GM21528 (cell line): ENCODE results near the gene INTS12.
"Not testable (repeated sequence)": the region's sequence is repeated elsewhere in the genome, so short reads cannot be mapped to it uniquely, and the experiment has no call there.

Source experiments
- ATAC-seq: cut with Tn5 transposase; IDR thresholded peaks from one replicate; pipeline ENCODE4 v1.9.1; 2021; ENCODE audit warnings: mild to moderate bottlenecking, moderate library complexity; ENCODE audit not compliant: unreplicated experiment, low FRiP score

The INTS12 gene, protein sequence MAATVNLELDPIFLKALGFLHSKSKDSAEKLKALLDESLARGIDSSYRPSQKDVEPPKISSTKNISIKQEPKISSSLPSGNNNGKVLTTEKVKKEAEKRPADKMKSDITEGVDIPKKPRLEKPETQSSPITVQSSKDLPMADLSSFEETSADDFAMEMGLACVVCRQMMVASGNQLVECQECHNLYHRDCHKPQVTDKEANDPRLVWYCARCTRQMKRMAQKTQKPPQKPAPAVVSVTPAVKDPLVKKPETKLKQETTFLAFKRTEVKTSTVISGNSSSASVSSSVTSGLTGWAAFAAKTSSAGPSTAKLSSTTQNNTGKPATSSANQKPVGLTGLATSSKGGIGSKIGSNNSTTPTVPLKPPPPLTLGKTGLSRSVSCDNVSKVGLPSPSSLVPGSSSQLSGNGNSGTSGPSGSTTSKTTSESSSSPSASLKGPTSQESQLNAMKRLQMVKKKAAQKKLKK

DNA sequence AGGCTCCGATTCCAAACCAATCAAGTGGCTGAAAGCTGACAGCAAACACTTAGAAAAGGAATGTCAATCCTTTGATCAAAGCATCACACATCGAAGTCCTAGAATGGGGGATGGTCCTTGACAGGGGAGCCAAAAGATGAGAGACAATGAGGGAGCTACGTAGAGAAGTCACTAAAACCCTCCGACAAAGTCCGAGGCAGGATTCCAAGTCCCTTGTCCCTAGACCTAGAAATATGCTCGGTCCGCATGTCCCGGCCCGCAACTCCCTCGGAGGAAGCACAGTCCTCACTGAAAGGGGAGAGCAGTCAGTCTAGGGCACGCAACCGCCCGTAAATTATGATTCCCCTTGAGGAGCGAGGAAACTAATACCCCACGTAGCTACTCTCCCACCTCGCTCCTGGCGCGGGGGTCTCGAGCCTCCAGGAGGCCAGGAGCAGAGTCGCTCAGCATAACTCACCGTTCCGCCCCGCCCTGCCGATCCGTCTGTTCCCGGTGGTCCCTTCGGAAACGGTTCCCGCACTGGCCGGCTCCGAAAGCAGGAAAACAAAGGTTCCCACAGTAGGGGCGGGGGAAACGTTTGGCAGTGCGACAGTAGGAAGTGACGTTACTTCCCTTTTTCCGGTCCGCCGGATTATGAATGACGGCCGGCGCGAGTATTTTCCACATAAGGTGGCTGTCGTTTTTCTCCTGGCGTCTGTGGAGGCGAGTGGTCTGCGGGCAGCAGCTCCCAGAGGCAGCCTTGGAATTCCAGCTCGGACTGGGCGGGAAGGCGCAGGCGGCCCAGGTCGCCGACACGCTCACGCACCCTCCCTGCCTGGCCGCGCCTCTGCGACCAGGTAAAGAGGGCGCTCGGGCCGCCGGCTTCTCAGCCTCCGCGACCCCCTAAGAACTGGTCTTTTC, at the start of gene INTS12, which contains the start of gene GSTCD:
INTS12 (minus strand) TSS at position 509 of the 900 bp plus-strand sequence. CDS start 8,684 bp downstream, outside the sequence.
GSTCD (plus strand) TSS at position 604 of the 900 bp plus-strand sequence. CDS start 8,830 bp downstream, outside the sequence.
- peak; percentile 81 for ATAC-seq

DNA sequence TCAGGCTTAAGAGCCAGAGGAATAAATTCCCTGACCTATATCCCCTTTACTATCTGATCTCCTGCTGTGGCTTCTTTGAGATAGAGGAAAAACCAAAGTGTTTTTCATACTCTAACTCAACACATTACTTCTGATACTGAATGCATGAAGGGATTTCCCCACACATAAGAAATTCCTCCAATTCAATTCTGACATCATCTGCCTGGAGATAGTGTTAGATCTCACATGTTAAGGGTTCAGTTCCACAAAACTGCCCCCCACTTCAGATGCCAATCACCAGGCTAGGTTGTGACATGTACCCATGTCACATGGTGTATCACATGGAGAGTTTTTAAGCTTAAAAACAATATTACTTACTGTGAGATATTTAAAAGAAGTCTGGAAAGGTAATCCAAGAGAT, 46.9 kb upstream of the INTS12 start:
- ATAC-seq, result no peak

DNA sequence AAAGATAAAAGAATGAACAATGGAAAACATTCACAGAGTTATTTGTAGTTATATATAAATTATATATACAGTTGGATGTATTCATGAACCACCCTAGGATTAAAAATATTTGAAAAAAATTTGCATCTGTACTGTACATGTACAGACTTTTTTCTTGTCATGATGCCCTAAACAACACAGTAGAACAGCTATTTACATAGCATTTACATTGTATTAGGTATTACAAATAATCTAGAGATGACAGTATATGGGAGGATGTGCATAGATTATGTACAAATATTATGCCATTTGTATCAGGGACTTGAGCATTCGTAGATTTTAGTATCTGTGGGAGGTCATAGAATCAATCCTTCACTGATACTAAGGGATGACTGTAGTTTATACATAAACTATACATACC, 44.9 kb upstream of the INTS12 start:
- no peak for ATAC-seq

DNA sequence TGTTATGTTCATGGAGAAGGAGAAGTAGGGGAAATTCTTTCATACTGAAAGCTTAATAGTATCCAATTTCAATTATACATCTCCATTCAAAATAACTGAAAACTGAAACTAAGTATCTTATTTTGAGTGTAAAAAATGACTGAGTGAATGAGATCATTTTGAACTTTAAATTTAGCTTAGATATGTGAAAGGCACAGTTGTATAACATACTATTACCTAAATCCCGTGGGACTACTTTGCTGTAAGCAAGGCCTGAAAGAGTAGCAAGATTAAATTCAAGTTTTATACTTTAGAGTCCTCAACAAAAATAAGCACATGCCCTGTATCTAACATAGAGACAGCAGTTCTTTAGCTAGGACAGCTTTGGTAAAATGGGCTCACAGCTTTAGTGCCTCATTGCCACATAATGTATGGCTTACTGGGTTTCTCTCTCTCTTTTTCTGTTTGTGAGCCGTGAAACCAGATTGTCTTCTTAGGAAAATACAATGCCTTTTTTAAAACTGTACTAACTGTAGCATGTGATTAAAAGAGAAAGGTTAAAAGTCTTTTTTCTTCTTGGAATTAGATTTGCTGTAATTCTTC, 43.3 kb upstream of the INTS12 start:
- ATAC-seq, result no peak

DNA sequence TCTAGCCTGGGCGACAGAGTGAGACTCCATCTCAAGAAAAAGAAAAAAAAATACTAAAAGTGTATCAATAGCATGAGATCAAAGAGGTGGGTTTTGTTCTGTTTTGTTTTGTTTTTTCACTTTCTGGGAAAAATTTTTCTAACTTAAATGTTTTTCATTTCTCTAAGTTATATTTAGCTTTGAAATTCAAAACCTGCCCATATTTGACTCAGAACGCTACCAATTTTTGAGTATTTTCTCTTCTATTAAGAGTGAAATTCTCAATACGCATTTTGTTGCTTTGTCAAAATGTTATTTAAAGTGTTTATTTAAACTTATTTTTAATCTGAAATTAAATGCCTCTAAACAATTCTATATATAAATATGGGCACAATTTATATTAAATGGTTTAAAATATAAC, 39.7 kb upstream of the INTS12 start:
- no peak for ATAC-seq

DNA sequence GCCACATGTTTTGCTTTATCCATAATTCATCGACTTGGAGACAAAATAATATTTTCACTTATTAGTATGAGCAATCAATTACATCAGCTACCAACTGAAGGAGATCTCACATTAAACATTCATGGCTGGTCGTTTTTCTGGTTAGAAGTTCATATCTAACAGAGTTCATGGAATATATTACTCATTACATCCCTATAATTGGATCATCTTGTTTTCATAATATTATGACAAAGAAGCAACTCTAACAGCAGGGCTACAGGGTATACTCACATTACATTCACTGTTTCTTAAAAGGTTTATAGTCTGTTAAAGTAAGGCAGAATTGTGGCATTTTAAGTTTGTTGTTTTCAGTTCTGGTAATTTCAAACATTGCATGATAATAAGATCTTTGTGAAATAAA, 33.1 kb upstream of the INTS12 start:
- ATAC-seq, result no peak

DNA sequence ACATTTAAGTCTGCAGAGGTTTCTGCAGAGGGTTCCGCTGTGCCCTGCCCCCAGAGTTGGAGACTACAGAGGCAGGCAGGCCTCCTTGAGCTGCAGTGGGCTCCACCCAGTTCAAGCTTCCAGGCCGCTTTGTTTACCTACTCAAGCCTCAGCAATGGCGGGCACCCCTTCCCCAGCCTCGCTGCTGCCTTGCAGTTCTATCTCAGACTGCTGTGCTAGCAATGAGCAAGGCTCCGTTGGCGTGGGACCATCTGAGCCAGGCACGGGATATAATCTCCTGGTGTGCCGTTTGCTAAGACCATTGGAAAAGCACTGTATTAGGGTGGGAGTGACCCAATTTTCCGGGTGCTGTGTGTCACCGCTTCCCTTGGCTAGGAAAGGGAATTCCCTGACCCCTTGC, 26.7 kb upstream of the INTS12 start:
- not testable (repeated sequence) for ATAC-seq

DNA sequence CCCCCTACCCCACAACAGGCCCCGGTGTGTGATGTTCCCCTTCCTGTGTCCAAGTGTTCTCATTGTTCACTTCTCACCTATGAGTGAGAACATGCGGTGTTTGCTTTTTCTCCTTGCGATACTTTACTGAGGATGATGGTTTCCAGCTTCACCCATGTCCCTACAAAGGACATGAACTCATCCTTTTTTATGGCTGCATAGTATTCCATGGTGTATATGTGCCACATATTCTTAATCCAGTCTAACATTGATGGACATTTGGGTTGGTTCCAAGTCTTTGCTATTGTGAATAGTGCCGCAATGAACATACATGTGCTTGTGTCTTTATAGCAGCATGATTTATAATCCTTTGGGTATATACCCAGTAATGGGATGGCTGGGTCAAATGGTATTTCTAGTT, 21.4 kb upstream of the INTS12 start:
- not testable (repeated sequence) for ATAC-seq

DNA sequence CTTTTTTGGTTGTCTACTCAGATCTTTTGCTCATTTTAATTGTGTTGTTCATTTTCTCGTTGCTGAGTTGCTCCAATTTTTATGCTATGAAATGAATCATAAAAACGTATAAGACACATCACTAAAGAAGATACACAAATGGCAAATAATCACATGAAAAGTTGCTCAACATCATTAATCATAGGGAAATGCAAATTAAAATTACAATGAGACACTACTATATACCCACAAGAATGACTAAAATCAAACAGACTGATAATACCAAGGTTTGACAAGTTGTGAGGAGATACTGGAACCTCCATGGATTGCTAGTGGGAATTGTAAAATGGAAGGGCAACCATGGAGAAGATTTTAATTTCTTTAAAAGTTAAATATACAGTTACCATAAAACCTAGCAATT, 17.1 kb upstream of the INTS12 start:
- no peak for ATAC-seq

DNA sequence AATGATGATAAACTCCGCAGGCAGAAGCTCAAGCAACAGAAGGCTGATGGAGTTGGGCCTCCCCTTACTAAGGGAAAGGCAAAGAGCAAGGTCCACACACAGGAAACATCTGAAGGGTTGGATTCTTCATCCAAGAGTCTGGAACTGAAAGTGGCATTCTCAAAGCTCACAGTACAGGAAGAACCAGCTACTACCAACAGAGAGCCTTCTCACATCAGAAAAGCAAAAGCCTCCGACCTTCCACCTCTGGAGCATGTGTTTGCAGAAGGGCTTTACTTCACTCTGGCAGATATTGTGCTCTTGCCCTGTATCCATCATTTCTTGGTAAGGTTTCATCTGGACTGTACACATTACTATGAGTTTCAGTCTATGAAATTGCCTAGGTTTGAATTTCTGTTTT, 10.7 kb upstream of the INTS12 start:
- no peak for ATAC-seq

DNA sequence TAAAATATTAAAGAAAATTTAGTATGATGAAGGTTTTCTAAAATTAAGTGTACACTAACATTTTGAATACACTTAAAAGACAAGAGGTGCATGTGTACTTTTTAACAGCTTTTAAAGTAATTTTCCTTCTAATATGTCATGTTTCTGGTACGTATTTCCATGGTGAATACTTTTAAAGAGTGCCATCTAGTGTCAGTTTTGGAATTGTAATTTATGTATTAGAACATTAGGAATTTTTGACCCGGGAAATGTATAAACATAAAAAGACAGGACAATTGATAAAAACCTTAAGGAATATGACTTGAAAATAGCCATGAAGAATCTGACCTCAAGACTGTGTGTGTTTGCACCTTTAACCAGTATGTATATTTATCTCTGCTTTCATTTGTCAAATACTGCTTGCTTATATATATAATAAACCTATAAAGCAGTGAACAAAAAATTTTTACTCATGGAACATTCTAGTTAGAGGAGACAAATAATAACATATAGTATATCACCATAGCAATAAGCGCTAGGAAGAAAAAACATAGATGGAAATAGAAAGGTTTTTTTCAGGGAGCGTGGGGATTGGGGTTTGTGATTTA, 7.3 kb upstream of the INTS12 start:
- ATAC-seq, result no peak

DNA sequence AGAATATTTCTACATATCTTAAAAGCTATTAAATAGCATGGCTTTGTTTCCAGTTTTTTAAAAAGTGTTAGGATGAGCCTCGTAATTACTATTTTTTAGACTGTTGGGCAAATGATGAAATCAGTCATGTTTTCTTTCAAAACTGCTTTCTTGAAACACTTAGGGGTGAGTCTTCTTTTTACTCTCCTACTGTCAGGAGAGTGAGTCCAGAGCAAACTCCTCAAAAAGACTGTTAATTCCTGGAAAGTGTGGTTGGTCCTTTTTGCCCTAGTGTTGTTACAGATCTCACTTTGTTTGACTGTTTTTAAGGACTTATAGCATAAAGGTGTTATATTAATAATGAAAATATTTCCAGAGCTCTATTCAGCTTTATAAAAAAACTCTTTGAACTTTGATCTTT, 6.4 kb upstream of the INTS12 start:
- ATAC-seq, result no peak

DNA sequence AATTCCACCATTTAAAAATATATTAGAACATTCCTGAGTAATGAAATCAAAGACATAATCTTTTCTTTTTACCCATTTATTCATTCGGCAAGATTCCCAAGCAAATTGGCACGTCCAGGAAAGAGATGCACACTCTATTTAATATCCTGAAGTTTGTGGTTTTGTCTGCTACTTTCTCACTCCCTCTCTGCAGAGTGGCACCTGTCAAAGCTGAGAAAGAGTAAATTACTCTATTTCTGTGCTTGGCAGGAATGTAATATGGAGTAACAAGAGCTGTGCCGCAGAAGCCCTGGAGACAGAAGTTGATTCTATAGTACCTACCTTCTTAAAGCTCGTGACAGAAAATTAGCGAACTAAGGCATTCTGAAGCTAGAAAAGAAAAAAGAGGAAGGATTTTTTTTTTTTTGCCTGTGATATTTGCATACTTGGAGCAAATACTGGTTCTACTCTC, 5.6 kb upstream of the INTS12 start:
- ATAC-seq, result peak; percentile 66

DNA sequence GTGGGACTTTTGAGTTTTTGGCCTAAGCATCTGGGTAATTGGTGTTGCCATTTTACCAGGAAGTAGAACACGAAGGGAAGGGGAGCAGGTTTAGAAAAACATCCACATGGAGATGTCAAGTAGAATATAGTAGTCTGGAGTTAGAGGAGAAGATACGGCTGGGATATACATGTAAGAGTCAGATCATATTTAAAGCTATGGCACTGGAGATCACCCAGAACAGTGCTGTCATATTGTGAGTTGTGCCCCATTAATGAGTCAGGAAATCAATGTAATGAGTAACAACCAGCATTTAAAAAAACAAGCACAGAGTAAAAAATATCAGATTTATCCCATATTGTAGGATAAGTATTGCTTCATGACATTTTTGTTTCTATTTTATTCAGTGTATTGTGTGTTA, 4.3 kb upstream of the INTS12 start:
- no peak for ATAC-seq

DNA sequence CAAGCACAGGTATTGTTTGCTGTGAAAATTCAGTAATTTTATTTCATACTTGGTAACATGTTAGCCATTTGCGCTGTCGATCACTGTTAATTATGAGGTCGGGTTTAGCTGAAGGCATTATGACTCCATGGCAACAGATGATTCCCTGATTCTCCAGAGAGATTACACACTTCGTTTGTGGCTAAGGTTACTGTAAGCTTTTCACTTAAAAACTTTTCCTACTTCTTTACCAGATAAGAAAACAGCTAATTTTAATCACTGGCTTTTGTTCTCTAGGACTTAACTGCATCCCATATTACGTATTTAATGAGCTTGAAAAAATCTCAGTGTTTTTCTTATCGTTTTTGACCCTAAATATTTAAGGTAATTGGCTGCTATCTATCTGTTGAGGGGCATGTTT, 2.2 kb upstream of the INTS12 start:
- no peak for ATAC-seq

DNA sequence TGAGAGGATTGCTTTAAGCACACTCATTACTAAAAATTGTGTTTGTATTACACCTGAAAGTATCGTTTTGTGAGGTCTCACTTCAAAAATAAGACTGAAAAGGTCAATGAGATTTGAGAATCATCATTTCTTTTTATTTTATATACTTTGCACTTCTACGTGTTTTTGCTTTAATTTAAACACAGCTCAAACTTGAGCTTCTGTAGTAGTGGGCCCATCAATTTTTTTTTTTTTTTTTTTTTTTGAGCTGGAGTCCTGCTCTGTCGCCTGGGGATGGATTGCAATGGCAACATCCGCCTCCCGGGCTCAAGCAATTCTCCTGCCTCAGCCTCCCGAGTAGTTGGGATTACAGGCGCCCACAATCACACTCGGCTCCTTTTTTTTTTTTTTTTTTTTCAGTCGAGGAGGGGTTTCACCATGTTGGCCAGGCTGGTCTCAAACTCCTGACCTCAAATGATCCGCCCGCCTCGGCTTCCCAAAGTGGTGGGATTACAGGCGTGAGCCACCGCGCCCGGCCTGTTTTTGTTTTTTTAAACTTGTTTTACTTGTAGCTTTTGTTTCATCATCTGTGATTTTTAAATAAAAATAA, 1.6 kb upstream of the INTS12 start:
- no peak for ATAC-seq

DNA sequence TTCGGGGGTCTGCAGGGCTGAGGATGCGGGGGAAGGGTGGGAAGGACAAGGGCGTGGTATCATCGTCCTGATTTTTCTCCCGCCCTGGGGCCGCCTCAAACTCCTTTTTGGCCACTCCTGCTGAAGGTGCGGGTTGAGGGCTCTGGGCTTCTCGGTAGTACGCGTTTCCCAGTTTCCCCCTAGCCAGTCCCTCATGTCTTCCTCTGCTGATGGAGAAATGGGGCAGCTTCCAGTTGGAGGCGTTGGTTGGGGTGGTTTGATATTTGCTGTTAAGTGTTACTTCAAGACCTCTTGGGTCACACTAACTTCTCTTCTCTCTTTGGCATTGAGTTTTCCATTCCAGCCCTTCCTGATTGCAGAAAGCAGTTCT, 577 bp upstream of the INTS12 start:
- ATAC-seq, result peak; percentile 46

DNA sequence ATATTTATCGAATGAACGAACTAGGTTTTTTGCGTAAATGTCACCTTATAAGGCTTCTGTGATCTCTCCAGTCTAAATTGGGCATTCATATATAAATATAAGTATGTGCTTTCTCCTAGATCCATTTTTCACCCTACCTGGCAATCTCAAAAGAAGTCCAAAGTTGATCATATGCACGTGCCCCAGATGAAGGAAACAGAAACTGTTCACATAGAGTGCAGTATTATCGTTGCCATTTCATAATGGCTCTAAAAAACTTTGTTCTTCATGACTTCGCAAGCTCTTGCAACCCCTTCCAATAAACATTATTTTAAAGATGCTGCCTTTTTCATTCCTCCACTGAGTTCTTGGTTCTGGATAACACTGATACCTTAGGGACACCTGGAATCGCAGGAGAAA, 708 bp downstream of the INTS12 start:
- no peak for ATAC-seq

DNA sequence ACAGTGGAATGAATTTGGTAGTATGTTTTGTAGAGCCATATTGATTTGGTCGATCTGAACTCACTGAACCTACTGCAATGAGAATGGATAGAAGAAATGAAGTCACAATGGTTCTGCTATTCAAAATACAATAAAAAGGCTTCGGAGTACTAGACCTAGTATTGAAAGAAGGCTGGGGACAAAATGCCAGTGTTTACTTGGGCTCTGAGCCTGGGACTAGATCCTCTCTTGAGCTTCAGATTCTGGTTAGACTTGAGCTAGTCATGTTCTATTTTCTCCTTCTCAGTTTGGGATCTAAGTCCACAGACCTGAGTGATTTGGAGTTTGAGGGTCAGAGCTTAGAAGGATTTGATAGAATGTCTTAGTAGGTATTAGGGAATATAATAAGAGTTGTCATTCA, 9.9 kb downstream of the INTS12 start:
- ATAC-seq, result no peak

DNA sequence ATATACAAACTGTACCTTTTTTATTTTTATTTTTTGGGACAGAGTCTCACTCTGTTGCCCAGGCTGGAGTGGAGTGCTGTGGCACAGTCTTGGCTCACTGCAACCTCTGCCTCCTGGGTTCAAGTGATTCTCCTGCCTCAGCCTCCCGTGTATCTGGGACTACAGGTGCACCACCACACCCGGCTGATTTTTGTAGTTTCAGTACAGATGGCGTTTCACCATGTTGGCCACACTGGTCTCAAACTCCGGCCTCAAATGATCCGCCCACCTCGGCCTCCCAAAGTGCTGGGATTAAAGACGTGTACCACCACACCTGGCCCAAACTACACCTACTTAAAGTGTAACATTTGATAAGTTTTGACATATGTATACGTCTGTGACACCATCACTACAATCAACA, 12.7 kb downstream of the INTS12 start:
- ATAC-seq, result not testable (repeated sequence)
